Putamen (tissue), 1 donor: ENCODE measurements around the gene GRIK3.

ENCODE experiments used
- DNase-seq: peaks from one replicate; pipeline ENCODE4 v3.0.0-alpha.2; 2016; ENCODE audit warnings: low spot score

The GRIK3 gene

GRCh38 chr1:36851595-36851994 lies 182.7 kb downstream of the GRIK3 start:
- DNase-seq, result no peak

- DNase-seq, result no peak
Measured at GRCh38 chr1:36851087-36851486, 183.2 kb downstream of the GRIK3 start.

- no peak for DNase-seq
Measured at GRCh38 chr1:36849956-36850355, 184.4 kb downstream of the GRIK3 start.

- DNase-seq, result no peak
Measured at GRCh38 chr1:36847761-36848160, 186.6 kb downstream of the GRIK3 start.

GRCh38 chr1:36847186-36847585 lies 187.1 kb downstream of the GRIK3 start:
- no peak for DNase-seq

- DNase-seq, result no peak
Measured at GRCh38 chr1:36846357-36846756, 188.0 kb downstream of the GRIK3 start.

- no peak for DNase-seq
Measured at GRCh38 chr1:36845802-36846201, 188.5 kb downstream of the GRIK3 start.

GRCh38 chr1:36844917-36845316 lies 189.4 kb downstream of the GRIK3 start:
- no peak for DNase-seq

GRCh38 chr1:36843906-36844610 lies 190.3 kb downstream of the GRIK3 start:
- DNase-seq, result no peak

GRCh38 chr1:36843027-36843426 lies 191.3 kb downstream of the GRIK3 start:
- no peak for DNase-seq

- DNase-seq, result no peak
Measured at GRCh38 chr1:36842448-36842847, 191.9 kb downstream of the GRIK3 start.

- no peak for DNase-seq
Measured at GRCh38 chr1:36839485-36839884, 194.8 kb downstream of the GRIK3 start.

GRCh38 chr1:36838888-36839287 lies 195.4 kb downstream of the GRIK3 start:
- no peak for DNase-seq

GRCh38 chr1:36836916-36837315 lies 197.4 kb downstream of the GRIK3 start:
- DNase-seq, result no peak

- no peak for DNase-seq
Measured at GRCh38 chr1:36836196-36836883, 198.0 kb downstream of the GRIK3 start.

- no peak for DNase-seq
Measured at GRCh38 chr1:36835696-36836095, 198.6 kb downstream of the GRIK3 start.

- DNase-seq, result no peak
Measured at GRCh38 chr1:36835017-36835695, 199.2 kb downstream of the GRIK3 start.

- DNase-seq, result no peak
Measured at GRCh38 chr1:36834586-36834985, 199.7 kb downstream of the GRIK3 start.

GRCh38 chr1:36831186-36831810 lies 203.0 kb downstream of the GRIK3 start:
- DNase-seq, result no peak

GRCh38 chr1:36829961-36830360 lies 204.4 kb downstream of the GRIK3 start:
- no peak for DNase-seq

- no peak for DNase-seq
Measured at GRCh38 chr1:36829066-36829465, 205.2 kb downstream of the GRIK3 start.

GRCh38 chr1:36825226-36825625 lies 209.1 kb downstream of the GRIK3 start:
- DNase-seq, result no peak

- no peak for DNase-seq
Measured at GRCh38 chr1:36824390-36824861, 209.9 kb downstream of the GRIK3 start.
